HG02588 (cell line): Measurements from ENCODE around the gene CHST7.

Source experiments
- ATAC-seq: cut with Tn5 transposase; IDR thresholded peaks from one replicate; pipeline ENCODE4 v1.9.1; 2021; ENCODE audit warnings: mild to moderate bottlenecking, moderate library complexity; ENCODE audit not compliant: unreplicated experiment

Gene CHST7

DNA sequence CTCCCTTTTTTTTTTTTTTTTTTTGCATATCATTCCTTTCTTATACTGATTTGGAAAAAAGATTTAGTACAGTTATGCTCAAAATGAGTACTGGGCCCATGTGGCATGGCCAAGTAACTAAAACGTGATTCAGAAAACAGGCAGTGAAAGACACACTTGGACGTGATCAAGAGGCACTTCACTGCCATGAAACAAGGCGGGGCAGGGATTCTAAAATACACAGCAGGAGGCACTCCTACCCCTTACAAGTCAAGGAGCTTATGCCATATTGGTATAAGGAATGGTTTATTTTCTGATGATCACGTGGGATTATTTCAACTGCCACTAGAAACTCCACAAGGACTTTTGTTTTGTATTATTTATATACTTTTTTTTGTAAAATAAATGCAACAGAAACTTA is 72.0 kb downstream of the CHST7 start:
- ATAC-seq: no peak

- ATAC-seq: no peak
Observed at GRCh38 chrX:46647251-46647650, 73.7 kb downstream of the CHST7 start.
